ENCODE results near the gene TRAK2. TPM values are rescaled to one million over a fixed set of nuclear protein-coding genes. Genes with fewer than 3 reads are reported as not detected.

Gene TRAK2
- total and polyA plus RNA-seq, 2 of the 13 experiments (the other 11 are each of a cell fraction or from before 2014, with no cell fraction given), result 7.7 to 21.0 TPM

DNA sequence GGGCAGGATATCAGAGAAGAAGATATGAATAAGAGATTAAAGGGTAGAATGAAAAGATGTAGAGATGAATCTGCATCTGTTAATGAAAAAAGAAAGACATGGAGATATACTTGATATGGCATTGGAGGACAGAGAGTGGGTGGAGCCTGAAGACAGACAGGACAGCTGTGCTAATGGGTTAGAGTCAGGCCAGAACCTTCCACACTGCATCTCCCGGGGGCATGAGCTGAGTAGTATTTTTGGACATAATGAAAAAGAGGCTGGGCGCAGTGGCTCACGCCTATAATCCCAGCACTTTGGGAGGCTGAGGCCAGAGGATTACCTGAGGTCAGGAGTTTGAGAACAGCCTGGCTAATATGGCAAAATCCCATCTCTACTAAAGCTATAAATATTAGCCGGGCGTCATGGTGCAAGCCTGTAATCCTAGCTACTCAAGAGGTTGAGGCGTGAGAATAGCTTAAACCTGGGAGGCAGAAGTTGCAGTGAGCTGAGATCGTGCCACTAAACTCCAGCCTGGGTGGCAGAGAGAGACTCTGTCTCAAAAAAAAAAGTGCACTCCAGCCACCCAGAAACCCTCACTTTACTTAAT lies 105.5 kb downstream of the TRAK2 start (continued):
- TF ChIP-seq, protein P1, sequence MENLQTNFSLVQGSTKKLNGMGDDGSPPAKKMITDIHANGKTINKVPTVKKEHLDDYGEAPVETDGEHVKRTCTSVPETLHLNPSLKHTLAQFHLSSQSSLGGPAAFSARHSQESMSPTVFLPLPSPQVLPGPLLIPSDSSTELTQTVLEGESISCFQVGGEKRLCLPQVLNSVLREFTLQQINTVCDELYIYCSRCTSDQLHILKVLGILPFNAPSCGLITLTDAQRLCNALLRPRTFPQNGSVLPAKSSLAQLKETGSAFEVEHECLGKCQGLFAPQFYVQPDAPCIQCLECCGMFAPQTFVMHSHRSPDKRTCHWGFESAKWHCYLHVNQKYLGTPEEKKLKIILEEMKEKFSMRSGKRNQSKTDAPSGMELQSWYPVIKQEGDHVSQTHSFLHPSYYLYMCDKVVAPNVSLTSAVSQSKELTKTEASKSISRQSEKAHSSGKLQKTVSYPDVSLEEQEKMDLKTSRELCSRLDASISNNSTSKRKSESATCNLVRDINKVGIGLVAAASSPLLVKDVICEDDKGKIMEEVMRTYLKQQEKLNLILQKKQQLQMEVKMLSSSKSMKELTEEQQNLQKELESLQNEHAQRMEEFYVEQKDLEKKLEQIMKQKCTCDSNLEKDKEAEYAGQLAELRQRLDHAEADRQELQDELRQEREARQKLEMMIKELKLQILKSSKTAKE (CRISPR knock-in tag; IDR thresholded peaks at IDR 0.05; ENCODE audit: borderline replicate concordance), result no peak
- TF ChIP-seq ZNF558 (CRISPR knock-in tag; IDR thresholded peaks at IDR 0.05; ENCODE audit: borderline replicate concordance) (no peak), ZSCAN21 (CRISPR knock-in tag; IDR thresholded peaks at IDR 0.05; ENCODE audit: borderline replicate concordance) (no peak), BHLHE40 (IDR thresholded peaks at IDR 0.05; ENCODE audit: low read length) (no peak)
- TF ChIP-seq, protein P2, sequence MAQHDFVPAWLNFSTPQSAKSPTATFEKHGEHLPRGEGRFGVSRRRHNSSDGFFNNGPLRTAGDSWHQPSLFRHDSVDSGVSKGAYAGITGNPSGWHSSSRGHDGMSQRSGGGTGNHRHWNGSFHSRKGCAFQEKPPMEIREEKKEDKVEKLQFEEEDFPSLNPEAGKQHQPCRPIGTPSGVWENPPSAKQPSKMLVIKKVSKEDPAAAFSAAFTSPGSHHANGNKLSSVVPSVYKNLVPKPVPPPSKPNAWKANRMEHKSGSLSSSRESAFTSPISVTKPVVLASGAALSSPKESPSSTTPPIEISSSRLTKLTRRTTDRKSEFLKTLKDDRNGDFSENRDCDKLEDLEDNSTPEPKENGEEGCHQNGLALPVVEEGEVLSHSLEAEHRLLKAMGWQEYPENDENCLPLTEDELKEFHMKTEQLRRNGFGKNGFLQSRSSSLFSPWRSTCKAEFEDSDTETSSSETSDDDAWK (CRISPR knock-in tag; IDR thresholded peaks at IDR 0.05), result no peak
- TF ChIP-seq, protein P3, sequence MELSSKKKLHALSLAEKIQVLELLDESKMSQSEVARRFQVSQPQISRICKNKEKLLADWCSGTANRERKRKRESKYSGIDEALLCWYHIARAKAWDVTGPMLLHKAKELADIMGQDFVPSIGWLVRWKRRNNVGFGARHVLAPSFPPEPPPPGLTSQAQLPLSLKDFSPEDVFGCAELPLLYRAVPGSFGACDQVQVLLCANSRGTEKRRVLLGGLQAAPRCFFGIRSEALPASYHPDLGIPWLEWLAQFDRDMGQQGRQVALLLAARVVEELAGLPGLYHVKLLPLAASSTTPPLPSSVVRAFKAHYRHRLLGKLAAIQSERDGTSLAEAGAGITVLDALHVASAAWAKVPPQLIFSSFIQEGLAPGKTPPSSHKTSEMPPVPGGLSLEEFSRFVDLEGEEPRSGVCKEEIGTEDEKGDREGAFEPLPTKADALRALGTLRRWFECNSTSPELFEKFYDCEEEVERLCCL (CRISPR knock-in tag; IDR thresholded peaks at IDR 0.05; ENCODE audit: borderline replicate concordance), result no peak

All from HepG2 (cell line).